ENCODE data around the gene AHCTF1. TPM values are rescaled to one million over a fixed set of nuclear protein-coding genes. Genes with fewer than 3 reads are reported as not detected.

The AHCTF1 gene
- total RNA-seq, 1 experiment from 2014 or later: 46.4 TPM

- Mint-ChIP-seq H3K27ac (no peak overlapping the region), H3K4me1 (peaks cover 10% of the 10 kb centered on the region), H3K36me3 (peaks cover 6% of the 10 kb centered on the region; the same call in 1 of the 2 replicates), H3K27me3 (ENCODE audit: low read depth) (no peaks in the 10 kb centered on the region; the same call in 1 of the 2 replicates), H3K4me3 (no peak overlapping the region), H3K9me3 (peaks cover 13% of the 10 kb centered on the region)
- ATAC-seq (no peak), DNase-seq (ENCODE audit: low spot score) (no peak)
- TF ChIP-seq GABPB1 (CRISPR knock-in tag; IDR thresholded peaks at IDR 0.05) (0 out of 2 replicates have a peak, but pooled peaks have one; percentile 44), ARID4B (CRISPR knock-in tag; IDR thresholded peaks at IDR 0.05; ENCODE audit: borderline replicate concordance) (no peak)
- CTCF ChIA-PET: interaction anchor here (0.5 kb wide), 1 partner anchor 159 kb away, joined by 3 read pairs; no protein-coding TSS in a partner anchor
- POLR2A ChIA-PET: no interaction called here
Observed at GRCh38 chr1:246805135-246805716, 126.5 kb downstream of the AHCTF1 start.

- ChIA-PET CTCF (no interaction called here), POLR2A (no interaction called here)
- H3K27me3 Mint-ChIP-seq (ENCODE audit: low read depth): no peaks in the 10 kb centered on the region; the same call in 1 of the 2 replicates
- peaks cover 1% of the 10 kb centered on the region; the same call in 1 of the 2 replicates for H3K9me3 Mint-ChIP-seq
- H3K36me3 Mint-ChIP-seq: no peaks in the 10 kb centered on the region
- no peak overlapping the region for H3K4me3 Mint-ChIP-seq
- ATAC-seq (no peak), DNase-seq (ENCODE audit: low spot score) (no peak)
- peaks cover 16% of the 10 kb centered on the region for H3K4me1 Mint-ChIP-seq
- TF ChIP-seq IRF1 (CRISPR knock-in tag; IDR thresholded peaks at IDR 0.05) (no peak), KAT7 (CRISPR knock-in tag; IDR thresholded peaks at IDR 0.05; ENCODE audit: borderline replicate concordance) (no peak), USF1 (CRISPR knock-in tag; IDR thresholded peaks at IDR 0.05) (no peak), HMGXB4 (CRISPR knock-in tag; IDR thresholded peaks at IDR 0.05) (no peak), FOXP1 (CRISPR knock-in tag; IDR thresholded peaks at IDR 0.05; ENCODE audit: borderline replicate concordance) (no peak)
- no peak overlapping the region for H3K27ac Mint-ChIP-seq
Observed at GRCh38 chr1:246803883-246804282, 127.9 kb downstream of the AHCTF1 start.

GRCh38 chr1:246803373-246803772 lies 128.4 kb downstream of the AHCTF1 start:
- POLR2A ChIA-PET: no interaction called here
- ATAC-seq: no peak
- DNase-seq (ENCODE audit: low spot score): no peak
- CTCF ChIA-PET: no interaction called here
- no peak overlapping the region for H3K4me3 Mint-ChIP-seq
- H3K27me3 Mint-ChIP-seq (ENCODE audit: low read depth): no peaks in the 10 kb centered on the region; the same call in 1 of the 2 replicates
- no peak overlapping the region for H3K27ac Mint-ChIP-seq
- peaks cover 16% of the 10 kb centered on the region for H3K4me1 Mint-ChIP-seq
- H3K9me3 Mint-ChIP-seq: no peaks in the 10 kb centered on the region
- H3K36me3 Mint-ChIP-seq: no peaks in the 10 kb centered on the region
- no peak for TF ChIP-seq OVOL2 (CRISPR knock-in tag; IDR thresholded peaks at IDR 0.05; ENCODE audit: borderline replicate concordance)
- no peak for TF ChIP-seq ZNF232 (CRISPR knock-in tag; IDR thresholded peaks at IDR 0.05)
- TF ChIP-seq ZNF138 (CRISPR knock-in tag; conservative IDR thresholded peaks at IDR 0.05): no peak
- TF ChIP-seq GRHL2 (CRISPR knock-in tag; IDR thresholded peaks at IDR 0.05; ENCODE audit: insufficient replicate concordance, severe bottlenecking): no peak
- TF ChIP-seq PRRX2 (CRISPR knock-in tag; IDR thresholded peaks at IDR 0.05): no peak
- no peak for TF ChIP-seq ZNF396 (CRISPR knock-in tag; IDR thresholded peaks at IDR 0.05; ENCODE audit: borderline replicate concordance)
- TF ChIP-seq ARID4B (CRISPR knock-in tag; IDR thresholded peaks at IDR 0.05; ENCODE audit: borderline replicate concordance): no peak
- no peak for TF ChIP-seq ERG (CRISPR knock-in tag; IDR thresholded peaks at IDR 0.05)
- TF ChIP-seq FOXK1 (CRISPR knock-in tag; IDR thresholded peaks at IDR 0.05): no peak
- TF ChIP-seq E2F5 (CRISPR knock-in tag; IDR thresholded peaks at IDR 0.05): no peak

All from WTC11 (cell line).